Activated CD8-positive, alpha-beta memory T cell treated with anti-CD3 and anti-CD28 coated beads for 4 hours (primary cell): ENCODE data around the gene PSMA6.
"Not testable (repeated sequence)": the region's sequence is repeated elsewhere in the genome, so short reads cannot be mapped to it uniquely, and the experiment has no call there.

Experiments
- DNase-seq, 2 donors: peaks; one replicate each; pipeline ENCODE4 v3.0.0-alpha.2; 2020; ENCODE audit warnings: low read depth in 2 of 2

Gene PSMA6

GRCh38 chr14:35292051-35292769, at the start of gene PSMA6:
Gene PSMA6, plus strand, starts transcription at chr14:35292382. Its CDS starts 95 bp downstream, at chr14:35292477.
- DNase-seq: peak; percentile 98 to 99

DNA sequence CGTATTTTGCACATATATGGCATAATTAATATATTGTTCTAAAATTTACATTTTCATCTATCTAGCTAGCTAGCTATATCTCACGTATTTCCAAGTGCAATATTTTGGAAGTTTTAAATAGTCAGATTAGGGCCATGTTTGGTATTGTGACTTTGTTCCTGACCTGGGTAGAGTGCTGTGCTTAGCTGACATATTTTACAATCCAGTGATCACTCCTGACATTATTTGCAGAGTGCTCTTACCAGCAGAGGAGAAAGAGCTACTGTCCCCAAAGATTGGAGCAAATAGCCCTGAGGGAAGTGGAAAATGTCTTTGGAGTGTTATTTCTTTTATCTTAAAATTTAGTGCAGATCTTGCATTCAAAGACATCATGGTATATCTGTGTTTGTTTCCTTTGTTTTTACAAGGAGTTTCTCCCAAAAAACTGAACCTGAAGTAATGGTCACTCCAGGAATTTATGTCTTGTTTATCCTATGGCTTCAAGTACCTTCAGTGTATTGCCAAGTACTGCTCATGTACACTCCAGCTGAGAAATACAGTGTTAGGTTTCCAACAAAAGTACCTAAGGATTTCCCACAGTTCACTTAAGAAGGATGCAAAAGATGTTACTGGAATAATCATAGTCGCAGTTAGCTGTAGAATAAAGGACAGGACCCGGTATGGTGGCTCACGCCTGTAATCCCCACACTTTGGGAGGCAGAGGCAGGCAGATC, 49.4 kb upstream of the PSMA6 start:
- no peak for DNase-seq

- no peak for DNase-seq
Observed at GRCh38 chr14:35243956-35244355, 48.2 kb upstream of the PSMA6 start.

DNA sequence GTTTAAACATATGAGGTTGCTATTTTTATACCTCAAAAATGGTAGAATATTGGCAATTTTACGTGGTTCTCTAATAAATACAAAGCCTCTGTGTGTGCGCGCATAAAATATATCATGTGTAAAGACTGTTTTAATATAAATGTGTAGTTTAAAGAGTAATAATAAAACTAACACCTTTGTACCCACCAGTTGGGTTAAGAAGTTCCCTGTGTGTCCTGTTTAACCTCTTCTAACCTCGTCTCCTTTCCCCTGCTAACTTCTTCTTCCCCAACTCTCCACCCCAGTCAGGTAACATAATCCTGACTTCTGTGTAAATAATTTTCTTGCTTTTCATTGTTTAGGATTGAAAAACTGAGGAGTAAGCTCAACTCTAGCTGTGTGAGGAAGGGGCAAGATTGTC, 47.6 kb upstream of the PSMA6 start:
- DNase-seq: no peak

- no peak for DNase-seq
Observed at GRCh38 chr14:35245051-35245450, 47.1 kb upstream of the PSMA6 start.

DNA sequence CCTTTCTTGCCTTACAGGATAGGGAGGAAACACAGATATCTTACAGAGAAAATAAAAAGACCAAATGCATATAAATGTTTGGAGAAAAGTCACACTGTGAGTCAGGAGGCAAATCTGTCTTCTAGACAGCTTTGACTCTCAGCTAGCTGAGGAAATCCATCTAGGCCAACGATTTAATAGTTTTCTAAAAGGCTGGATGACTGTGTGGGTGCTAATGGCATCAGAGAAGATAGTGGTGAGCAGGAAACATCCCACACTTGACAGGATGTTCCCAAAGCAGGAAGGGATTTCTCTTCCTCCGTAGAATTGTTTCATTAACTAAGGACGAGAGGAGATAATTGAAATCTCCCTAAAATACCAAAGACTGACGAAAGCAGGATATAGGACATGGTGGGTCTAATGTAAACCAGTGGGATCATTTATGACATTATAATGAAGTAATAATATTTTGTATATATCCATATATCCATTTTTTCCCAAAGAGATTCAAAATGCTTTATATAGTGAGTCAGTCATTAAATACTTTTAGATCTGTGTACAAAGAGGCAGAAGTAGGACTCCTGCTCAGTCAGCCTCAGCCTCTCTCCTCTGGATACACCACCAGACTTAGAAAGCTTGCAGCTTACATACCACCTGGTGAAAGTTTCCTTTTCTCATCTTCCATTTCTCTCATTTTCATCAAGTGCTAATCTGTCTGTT, 44.3 kb upstream of the PSMA6 start:
- no peak for DNase-seq

- no peak for DNase-seq
Observed at GRCh38 chr14:35248476-35248788, 43.8 kb upstream of the PSMA6 start.

- DNase-seq: no peak
Observed at GRCh38 chr14:35250319-35250718, 41.9 kb upstream of the PSMA6 start.

DNA sequence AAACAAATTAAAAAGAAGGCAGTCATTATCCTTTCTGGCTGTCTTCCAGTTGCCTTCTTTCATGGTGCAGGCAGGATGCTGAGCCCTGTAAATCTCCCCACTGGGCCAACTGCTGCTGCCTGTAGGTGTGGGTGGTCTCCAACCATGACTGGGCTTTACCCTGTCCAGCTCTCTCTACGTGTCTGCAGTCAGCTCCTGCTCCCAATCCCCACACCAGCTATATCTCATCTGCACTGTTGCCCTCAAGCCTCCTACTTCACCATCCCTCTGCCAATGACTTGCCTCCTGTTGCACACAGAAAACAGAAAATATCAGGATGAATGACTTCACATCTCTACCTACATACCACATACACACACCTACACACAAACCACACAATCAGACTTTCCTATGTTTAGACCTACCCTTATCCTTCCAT, 39.7 kb upstream of the PSMA6 start:
- no peak for DNase-seq

DNA sequence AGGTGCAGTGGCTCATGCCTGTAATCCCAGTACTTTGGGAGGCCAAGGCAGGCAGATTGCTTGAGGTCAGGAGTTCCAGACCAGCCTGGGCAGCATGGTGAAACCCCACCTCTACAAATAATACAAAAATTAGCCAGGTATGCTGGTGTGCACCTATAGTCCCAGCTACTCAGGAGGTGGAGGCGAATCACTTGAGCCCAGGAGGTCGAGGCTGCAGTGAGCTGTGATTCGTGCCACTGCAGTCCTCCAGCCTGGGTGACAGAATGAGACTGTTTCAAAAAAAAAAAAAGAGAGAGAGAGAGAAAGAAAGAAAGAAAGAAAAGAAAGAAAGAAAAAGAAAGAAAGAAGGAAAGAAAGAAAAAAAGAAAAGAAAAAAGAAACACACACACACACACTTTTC, 39.1 kb upstream of the PSMA6 start:
- DNase-seq: not testable (repeated sequence)

DNA sequence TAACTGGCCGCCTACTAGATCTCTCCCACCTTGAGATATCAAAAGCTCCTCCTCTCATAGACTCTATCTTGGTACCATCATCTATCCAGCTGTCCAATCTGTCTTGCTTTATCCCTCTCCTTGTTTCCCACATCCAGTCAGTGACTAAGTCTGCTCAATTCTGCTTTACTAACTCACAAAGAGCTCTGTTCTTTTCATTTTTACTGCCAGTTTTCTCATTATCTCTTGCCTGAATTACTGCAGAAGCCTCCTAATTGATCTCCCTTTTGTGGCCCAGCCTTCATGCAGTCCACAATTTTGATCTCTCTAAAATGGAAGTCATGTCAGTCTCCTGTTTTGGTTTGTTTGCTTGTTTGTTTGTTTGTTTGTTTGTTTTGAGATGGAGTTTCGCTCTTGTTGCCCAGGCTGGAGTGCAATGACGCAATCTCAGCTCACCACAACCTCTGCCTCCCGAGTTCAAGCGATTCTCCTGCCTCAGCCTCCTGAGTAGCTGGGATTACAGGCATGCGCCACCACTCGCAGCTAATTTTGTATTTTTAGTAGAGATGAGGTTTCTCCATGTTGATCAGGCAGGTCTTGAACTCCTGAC, 38.1 kb upstream of the PSMA6 start:
- DNase-seq: not testable (repeated sequence)

DNA sequence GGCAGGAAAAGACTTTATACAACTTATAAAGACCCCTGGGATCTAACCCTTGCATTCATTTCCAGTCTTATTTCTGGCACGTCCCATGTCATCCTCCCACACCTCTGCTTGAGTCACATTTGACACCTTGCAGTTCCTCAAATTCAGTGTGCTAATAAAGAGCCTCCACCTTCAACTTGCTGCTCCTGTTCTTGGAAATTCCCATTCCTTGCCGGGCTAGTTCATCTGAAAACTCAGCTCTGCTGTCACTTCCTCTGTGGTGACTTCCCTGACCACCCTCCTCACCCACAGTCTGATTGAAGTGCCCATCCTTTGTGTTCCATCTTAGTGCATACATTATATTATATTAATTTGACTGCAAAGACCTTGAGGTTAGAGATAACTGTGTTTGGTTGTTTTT, 37.4 kb upstream of the PSMA6 start:
- no peak for DNase-seq

DNA sequence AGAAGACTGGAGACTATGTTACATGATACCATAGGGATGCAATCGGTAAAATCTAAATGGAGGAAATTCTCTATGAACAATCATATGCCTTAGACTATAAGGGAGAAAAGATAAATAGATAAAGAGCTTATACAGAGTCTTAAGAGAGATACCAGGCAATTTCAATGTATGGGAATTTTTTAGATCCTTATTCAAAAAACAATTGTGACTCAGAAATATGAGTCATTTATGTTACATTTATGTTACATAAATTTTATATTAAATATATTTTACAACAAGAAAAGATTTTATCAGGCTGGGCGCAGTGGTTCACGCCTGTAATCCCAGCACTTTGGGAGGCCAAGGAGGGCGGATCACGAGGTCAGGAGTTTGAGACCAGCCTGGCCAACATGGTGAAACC, 36.5 kb upstream of the PSMA6 start:
- no peak for DNase-seq

- DNase-seq: no peak
Observed at GRCh38 chr14:35257809-35258208, 34.4 kb upstream of the PSMA6 start.

DNA sequence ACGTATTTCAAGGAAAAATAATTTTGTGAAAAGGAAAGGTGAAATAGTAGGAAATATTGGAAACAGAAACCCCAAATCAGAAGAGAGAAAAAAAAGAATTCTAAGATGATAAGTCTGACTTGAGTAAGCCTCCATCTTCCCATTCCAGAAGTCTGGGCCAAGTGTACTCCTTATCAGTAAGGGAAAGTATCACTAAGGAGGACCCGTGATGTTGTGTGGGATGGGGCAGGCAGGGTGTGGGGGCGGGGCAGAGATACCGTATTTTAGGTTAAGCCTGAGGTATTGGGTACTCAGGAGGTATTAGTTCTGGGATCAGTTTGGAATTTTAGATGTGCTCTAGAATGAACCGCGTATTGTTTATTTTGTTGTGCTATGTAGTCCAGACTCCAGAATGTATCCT, 33.8 kb upstream of the PSMA6 start:
- DNase-seq: no peak

- no peak for DNase-seq
Observed at GRCh38 chr14:35261774-35262173, 30.4 kb upstream of the PSMA6 start.

DNA sequence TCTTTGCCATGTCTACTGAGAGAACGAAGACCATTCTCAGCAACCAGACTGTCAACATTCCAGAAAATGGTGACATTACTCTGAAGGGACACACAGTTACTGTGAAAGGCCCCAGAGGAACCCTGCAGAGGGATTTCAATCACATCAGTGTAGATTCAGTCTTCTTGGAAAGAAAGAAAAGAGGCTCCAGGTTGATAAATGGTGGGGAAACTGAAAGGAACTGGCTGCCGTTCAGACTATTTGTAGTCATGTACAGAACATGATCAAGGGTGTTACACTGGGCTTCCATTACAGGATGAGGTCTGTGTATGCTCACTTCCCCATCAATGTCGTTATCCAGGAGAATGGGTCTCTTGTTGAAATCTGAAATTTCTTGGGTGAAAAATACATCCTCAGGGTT, 29.7 kb upstream of the PSMA6 start:
- no peak for DNase-seq

GRCh38 chr14:35268946-35269345, 23.2 kb upstream of the PSMA6 start:
- DNase-seq: no peak

- no peak for DNase-seq
Observed at GRCh38 chr14:35274805-35275204, 17.4 kb upstream of the PSMA6 start.

- DNase-seq: no peak
Observed at GRCh38 chr14:35277179-35277578, 15.0 kb upstream of the PSMA6 start.

DNA sequence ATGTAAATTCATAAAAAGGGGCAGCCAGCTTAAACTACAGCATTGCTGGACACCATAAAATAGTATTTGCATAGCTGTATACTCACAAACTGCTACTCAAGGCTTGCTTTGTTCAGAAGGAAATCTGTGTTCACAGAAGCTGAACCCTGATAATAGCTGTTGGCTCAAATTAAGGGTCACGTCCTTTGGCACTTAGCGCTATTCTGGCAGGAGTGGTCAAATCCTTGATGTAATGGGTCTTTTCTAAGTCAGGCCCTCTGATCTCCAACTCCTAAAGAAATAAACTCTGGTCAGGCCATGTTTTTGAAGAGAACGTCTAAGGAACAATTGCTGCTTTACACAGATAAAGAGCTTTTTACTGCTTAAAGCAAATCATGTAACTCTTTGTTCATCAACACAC, 12.8 kb upstream of the PSMA6 start:
- no peak for DNase-seq

DNA sequence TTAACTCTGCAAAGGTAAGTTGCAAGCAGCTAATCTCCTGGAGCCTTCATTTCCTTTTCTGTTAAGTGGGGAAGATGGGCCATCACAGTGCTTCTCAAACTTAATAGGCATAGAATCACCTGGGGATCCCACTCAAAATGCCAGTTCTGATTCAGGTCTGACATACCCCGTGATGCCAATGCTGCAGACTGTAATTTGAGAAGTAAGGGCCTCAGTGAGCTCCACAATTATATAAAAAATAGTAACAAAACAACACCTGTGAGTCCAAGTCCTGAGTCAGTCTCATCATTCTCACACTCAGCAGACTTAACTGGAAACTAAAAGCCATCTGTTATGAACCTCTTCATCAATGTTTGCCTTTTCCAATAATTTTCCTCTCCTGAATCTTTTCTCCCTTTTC, 10.8 kb upstream of the PSMA6 start:
- no peak for DNase-seq

DNA sequence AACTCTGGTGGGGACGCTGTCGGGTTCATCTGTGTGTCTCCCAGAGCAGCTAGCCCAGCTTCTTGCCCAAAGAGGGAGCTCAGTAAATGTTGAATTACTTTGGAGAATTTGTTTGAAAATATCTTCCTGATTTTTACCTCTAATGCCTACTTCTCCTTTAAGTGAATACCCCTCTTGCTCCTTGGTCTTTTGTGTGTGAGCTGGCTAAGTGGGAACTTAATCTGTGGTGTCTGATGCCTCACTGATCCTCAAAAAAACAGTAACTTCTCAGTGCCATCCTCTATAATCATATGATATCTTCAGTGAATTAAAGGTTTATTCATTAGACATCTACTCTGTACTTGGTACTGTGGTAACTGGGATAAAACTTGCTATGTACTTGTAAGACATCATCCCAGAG, 7.7 kb upstream of the PSMA6 start:
- no peak for DNase-seq
